H4 (cell line): ENCODE measurements around the gene STYX. TPM values are rescaled to one million over a fixed set of nuclear protein-coding genes. Genes with fewer than 3 reads are reported as not detected.
"Not testable (repeated sequence)": the region's sequence is repeated elsewhere in the genome, so short reads cannot be mapped to it uniquely, and the experiment has no call there.

ENCODE experiments used
- DNase-seq: peaks from one replicate; pipeline ENCODE4 v3.0.0-alpha.2; 2015; ENCODE audit warnings: low spot score
- total RNA-seq: library from RNA; depleted of rRNA; stranded (reverse); fragments of >200 nt; shearing (Covaris generic); gene quantifications from 2 replicates; pipeline ENCODE4 v1.2.3, GENCODE V29; 2014

The STYX gene
- total RNA-seq, 1 experiment from 2014 or later: 10.5 TPM

DNA sequence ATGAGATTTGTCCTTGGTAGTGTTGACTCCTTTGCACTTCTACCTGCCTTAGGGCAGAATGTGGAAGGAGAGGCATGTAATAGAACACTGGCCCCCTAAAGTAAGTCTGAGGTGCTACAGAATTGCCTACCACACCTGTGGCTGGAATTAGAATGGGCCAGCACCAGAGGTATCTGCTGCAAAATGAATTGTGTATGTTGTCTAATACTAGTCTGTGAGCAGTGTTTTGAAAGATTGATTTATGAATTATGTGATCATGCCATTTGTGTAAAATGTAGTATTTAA, 5.7 kb upstream of the STYX start:
- DNase-seq: no peak

DNA sequence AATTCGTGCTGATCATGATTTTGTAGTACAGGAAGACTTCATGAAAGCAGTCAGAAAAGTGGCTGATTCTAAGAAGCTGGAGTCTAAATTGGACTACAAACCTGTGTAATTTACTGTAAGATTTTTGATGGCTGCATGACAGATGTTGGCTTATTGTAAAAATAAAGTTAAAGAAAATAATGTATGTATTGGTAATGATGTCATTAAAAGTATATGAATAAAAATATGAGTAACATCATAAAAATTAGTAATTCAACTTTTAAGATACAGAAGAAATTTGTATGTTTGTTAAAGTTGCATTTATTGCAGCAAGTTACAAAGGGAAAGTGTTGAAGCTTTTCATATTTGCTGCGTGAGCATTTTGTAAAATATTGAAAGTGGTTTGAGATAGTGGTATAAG, 2.5 kb upstream of the STYX start:
- DNase-seq: not testable (repeated sequence)

DNA sequence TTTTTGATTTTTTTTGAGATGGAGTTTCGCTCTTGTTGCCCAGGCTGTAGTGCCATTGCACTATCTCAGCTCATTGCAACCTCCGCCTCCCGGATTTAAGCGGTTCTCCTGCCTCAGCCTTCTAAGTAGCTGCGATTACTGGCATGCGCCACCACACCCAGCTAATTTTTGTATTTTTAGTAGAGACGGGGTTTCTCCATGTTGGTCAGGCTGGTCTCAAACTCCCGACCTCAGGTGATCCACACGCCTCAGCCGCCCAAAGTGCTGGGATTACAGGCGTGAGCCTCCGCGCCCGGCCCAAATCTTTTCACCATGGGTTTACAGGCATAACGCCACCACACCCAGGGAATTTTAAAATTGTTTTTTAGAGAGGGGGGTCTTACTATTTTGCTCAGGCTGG, 931 bp upstream of the STYX start:
- not testable (repeated sequence) for DNase-seq

DNA sequence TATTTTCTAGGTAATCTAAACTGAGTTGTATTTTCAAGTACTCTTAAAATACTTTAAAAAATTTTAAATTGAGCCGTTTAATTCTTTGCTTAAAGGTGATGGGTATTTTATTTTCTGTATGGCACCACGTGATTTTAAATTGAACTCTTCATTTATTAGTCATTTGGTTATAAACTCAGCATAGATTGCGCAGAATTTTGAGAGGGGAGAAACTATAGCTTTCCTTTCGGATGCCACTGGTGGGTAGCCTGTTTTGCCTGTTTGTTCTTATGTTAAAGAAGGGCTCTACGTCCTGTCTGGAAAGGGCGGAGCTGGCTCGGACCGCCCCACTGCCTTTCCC, 411 bp upstream of the STYX start:
- DNase-seq: no peak

DNA sequence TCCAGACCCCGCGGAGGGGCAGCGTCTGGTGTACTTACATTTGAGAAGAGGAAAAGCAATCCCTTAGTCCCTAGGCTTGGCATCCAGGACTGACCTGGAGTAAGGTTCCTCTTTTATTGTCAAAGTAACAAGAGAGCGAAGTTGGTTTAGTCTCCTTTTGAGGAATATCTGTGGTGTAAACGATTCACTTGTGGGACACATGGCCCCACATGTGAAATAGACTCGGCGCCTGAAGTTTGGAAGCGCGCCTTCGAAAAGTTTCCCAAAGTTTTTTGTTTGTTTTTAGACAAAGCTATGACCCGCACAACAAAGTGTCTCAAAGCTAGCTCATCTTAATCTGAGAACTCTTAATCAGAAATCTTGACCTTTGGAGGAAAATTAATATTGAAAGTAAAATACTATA, 744 bp downstream of the STYX start:
- DNase-seq: no peak

DNA sequence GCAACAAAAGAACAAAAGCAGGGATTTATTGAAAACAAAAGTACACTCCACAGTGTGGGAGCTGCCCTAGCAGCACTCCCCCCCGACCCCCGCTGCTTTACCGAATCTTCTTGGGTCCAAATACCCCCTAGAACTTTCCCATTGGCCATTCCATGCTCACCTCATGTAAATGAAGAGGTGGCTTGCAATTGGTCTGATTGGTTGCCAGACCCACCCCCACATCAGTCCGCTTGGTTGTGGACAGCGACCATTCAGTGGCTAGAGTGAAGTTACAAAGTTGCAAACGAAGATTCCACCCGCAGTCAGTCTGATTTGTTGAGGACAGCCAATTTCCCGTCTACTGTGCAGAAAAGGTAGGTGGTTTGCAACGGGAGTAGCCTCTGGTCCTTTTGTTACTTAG, 3.9 kb downstream of the STYX start:
- no peak for DNase-seq

DNA sequence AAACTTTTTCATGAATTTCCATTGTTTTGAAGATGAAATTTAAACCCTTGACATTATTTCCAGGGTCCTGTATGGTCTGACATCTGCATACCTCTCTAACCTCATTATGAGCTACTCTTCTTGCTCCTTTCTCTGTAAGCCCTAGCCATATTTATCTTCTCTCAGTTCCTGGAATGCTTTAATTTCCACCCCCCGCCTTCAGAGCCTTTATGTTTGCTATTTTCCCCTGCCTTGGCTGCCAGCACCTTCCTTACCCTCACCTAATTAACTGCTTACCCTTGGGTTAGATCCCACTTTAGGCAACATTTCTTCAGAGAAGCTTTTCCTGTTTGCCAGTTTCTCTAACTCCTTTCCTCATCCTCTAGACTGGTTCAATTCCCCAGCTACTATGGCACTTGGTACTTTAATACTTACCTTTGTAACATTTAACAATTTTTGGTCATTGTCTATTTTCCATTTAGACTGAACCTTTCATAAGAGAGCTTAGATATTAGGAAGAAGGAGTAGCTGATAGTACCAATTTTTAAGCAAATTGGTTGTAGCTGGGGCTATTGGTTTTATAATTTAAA, 6.0 kb downstream of the STYX start:
- no peak for DNase-seq

DNA sequence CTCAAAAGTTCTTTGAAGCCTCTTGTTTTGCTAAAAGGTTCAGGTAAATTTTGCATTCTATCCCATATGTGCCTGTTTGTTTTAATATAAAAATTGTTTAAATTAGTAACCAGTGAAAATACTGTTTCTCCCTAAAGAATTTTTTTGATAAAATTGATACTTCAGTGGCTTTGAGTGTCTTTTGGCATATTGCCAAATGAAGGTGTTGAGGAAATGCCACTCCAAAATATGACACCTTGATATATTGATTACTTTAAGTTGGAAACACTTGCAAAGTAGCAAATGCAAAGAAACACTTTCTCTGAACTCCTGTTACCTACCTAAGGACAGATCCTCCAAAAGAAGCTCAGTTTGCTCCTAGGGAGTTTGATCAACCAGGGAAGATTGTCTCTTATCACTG, 8.4 kb downstream of the STYX start:
- DNase-seq: no peak

DNA sequence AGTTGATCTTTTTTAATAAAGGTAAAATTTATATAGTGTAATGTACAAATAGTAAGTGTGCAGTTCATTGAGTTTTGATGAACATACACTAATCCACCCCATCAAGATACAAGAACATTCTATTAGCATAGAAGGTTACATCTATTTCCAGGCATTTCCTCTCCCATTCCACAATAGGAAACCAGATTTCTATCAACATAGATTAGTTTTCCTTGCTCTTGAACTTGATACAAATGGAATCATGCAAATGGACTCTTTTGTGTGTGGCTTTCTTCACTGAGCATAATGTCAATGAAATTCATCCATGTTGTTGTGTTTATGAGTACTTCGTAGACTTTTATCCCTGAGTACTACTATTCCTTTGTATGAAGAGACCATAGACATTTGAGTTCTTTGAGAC, 10.8 kb downstream of the STYX start:
- no peak for DNase-seq

DNA sequence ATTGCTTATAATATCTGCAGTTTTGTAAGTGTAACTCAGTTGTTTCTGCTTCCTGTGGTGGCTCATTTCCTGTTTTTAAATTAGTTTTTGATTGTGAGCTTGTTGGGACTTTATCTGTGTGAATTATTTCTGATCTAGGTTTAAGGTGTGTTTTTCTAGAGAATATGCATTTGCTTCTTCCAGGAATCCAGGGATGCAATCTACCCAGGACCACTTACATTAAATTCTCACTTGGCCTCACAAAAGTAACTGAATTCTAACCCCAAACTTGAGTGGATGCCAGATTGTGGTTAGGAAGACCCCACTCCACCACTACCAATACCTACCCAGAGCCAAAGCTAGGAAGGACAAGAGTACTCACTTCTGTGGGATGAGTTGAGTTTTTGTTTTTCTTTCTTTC, 11.9 kb downstream of the STYX start:
- no peak for DNase-seq

DNA sequence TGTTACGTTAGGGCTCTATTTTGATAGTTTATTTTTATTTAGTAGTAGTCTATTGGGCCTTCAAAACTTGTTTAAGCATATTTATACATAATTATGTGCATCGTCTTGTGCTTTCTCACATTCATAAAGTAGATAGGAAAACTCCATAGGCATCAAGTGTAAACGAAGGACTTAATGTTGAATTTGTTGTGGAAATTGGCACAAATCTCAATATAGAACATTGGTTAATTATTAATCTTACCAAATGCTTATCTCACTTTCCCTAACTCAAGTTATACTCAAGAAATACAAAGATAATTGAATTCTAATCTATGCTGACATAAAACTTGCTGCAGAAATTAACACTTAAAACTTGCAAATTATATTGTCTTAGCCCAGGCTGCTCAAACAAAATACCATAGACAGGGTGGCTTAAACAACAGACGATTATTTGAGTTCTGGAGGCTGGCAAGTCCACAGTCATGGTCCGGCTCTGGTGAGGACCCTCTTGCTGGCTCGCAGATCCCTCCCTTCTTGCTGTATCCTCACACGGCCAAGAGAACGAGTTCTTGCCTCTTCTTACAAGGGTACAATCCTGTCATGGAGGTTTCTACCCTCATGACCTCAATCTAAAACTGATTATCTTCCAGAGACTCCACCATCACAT, 18.8 kb downstream of the STYX start:
- DNase-seq: no peak

DNA sequence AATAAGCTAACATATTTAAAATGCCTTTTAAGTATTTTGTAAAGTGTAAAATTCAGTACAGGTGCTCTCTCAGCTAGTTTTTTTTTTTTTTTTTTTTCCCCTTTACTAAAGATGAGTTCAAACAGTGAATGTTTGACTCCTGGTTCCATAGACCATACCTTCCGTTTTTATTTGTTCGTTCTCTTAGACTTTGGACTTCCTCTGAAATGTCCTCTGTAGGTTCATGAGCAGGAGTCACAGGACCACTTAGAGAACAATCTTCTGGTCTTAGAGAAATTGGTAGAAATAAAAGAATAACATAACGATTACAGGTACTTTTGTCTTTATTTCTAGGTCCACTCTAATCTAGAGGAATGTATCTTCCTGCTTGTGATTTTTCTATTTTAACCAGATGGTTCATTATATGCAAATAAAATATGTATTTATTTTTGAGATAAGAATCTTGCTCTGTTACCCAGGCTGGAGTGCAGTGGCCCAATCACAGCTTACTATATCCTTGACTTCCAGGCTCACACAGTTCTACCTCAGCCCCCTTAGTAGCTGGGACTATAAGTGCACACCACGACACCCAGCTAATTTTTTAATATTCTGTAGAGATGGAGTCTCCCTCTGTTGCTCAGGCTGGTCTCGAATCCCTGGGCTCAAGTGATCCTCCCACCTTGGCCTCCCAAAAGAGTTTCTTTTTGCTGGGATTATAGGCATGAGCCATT, 25.8 kb downstream of the STYX start:
- DNase-seq: no peak

DNA sequence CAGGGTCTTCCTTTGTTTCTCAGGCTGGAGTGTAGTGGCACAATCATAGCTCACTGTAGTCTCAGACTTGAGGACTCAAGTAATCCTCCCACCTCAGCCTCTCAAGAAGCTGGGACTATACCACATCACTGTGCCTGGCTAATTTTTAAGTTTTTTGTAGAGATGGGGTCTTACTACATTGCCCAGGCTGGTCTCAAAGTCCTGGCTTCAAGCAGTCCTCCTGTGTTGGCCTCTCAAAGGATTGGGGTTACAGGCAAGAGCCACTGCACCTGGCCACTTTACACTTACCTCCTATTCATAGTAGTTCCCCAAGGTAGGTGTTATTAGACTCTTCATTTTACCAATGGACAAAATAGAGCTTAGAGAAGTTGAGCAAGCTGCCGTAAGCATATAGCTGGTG, 29.2 kb downstream of the STYX start:
- DNase-seq: no peak

DNA sequence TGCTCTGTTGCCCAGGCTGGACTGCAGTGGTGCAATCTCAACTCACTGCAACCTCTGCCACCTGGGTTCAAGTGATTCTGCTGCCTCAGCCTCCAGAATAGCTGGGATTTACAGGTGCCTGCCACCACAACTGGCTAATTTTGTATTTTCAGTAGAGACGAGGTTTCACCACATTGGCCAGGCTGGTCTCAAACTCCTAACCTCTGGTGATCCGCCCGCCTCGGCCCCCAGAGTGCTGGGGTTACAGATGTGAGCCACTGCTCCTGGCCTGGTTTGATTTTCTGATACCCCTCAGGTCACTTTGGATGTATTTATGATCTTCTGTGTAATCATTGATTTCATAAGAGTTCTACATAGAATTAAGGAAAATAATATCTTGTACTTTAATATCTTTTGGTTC, 33.0 kb downstream of the STYX start:
- DNase-seq: not testable (repeated sequence)

DNA sequence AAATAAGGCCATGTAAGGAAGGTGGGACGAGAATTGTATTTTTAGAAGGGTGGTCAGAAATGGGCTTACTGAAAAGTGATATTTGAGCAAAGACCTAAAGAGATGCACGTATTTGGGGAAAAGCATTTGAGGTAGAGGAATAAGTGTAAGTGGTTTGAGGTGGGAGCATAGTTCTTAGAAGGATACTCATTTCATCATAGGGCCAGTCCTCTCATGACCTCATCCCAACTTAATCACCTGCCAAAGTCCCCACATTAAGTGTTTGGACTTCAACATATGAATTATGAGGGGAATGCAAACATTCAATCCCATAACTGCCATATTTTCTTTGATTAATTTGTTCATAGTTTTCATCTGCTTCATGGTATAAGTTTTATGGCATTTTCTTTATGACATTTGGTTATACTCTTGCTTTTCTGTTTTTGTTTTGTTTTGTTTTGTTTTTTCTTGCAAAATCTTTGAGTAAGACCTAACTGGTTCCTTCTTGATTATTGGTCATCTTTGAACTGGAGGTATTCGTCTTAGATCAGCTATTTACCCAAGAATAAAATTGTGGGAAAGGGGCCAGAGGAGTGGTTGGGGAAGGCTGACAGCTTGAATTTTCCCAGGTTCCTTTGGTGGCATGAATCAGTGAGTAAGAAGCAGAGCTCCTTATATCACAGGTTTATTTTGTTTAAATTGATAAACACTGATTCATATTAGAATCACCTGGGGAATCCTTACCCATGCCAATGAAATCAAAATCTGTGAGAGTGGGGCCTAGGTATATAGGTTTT, 37.3 kb downstream of the STYX start:
- DNase-seq: no peak

DNA sequence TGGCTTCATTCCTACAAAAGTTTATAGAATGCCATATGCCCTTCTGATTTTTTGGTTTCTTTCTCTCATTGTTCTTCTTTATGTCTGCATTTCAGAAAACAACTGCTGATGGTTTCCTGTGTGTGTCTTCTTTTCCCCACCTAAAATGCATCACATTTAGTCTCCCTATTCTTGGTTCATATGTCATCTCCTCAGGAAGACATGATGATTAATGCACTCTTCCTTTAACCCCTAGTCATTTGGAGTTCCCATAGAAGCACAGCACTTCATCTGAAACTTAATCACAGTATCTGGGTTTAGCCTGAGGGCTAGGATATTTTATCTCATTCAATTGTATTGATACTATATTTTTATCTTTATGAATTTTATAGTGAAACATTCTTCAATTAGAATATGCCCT, 39.9 kb downstream of the STYX start:
- no peak for DNase-seq

DNA sequence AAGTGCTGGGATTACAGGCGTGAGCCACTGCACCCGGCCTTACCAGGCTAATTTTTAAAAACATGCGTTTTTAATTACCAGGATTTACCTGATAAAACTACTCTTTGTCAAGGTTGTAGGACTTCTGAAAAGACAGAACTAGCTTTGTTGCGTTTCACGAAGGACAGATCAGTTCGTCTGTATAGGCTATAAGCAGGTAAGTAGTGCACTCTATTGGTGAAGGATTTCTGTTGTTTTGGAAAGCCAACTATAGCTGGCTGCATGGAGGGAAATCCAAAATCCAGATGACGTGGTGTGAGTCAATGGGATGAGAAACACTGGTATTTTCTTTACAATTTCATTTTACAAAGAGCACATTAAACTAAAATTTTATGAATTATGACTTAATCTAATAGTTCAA, 46.9 kb downstream of the STYX start:
- no peak for DNase-seq

DNA sequence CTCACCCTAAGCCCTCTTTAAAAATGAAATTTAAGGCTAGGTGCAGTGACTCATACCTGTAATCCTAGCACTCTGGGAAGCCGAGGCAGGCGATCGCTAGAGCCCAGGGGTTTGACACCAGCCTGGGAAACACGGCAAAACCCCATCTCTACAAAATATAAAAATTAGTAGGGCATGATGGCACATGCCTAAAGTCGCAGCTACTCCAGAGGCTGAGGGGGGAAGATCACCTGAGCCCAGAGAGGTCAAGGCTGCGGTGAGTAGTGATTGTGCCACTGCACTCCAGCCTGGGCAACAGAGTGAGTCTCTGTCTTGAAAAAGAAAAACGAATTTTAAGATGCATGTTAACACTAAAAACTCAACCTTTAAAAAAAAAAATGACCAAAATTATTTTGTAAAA, 48.7 kb downstream of the STYX start:
- DNase-seq: no peak

DNA sequence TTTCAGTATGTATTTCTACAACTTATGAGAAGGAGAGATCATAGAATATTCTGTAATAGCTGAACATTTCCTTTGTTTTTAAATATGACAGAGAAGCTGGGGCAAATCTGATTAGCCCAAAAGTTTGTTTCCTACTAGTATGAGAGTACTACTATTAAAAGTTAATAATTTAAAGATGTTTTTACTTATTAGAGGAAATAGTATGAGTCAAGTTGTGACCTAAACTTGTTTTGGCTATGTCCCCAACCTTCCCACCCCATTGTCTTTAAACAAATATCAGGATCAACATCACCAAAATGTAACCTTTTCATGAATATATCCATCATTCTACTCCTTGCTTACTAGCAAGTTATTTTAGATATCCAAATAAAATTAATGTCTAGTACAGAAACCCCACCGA, 50.9 kb downstream of the STYX start:
- no peak for DNase-seq

DNA sequence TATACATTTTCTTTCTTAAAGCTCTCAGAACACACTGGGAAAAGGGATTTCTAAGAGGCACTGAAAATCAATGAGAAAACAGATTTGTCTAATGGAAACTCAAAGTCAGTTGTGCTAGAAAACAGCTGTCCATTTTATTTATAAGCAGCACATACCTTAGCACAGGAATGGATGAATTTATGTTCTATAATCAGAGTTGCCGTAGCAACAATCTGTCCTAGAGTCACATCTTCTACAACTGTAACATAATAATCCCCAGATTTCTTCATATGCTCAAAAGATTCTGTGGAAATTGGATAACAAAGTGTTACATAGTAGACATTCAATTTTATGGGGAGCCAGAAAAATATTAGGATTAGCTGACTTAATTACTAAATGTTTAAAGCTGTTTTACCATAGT, 51.7 kb downstream of the STYX start:
- DNase-seq: no peak

DNA sequence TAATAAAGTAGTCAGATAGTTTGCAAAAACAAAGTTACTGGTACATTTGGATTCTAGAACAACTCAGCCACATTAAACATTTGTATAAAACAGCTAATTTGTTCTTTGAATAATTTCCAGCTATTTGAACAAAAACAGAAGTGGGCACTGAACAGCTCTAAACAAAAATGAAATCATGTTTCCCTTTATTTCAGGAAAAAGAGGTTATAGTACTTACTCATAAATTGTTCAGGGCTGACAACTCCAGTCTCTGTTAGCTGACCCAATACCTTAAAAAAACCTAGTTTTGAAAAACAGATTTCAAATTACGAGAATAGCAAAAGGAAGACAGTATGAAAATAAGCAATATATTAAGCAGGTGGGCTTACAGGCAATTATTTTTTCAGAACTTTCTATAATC, 53.2 kb downstream of the STYX start:
- no peak for DNase-seq

DNA sequence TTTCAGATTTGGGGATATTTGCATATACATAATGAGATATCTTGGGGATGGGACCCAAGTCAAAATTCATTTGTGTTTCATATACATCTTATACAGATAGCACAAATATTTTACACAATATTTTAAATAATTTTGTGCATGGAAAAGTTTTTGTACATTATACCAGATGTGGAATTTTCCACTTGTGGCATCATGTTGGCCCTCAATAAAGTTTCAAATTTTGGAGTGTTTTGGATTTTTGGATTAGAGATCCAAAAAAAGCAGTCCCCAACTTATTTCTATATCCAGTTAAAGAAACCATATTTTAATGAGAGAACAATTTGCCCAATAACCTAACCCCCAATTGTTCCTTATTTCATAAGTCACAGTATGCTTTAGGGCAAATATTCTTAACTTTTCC, 56.9 kb downstream of the STYX start:
- DNase-seq: no peak

DNA sequence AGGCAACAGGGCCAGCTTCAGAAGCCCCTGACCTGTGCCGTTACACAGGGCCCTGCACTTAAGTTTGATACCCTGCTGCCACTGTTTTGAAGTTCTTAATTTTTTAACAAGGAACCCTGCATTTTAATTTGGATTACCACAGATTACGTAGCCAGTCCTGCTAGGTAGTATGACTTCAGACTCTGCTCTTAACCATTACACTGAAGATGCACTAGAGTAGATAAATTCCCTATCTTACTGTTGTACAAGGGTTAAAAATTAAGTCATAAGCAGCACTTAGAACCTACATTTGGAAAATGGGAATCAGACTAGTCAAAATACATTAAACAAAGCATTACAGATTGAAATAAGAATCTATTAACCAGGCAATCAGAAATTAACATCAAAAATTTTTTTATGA, 59.2 kb downstream of the STYX start:
- DNase-seq: no peak
